ENCODE data around the gene PNMA1. TPM values are rescaled to one million over a fixed set of nuclear protein-coding genes. Genes with fewer than 3 reads are reported as not detected.

Gene PNMA1
- total RNA-seq, 6 experiments from 2014 or later = 51.1 to 60.9 (median 53.2) TPM

DNA sequence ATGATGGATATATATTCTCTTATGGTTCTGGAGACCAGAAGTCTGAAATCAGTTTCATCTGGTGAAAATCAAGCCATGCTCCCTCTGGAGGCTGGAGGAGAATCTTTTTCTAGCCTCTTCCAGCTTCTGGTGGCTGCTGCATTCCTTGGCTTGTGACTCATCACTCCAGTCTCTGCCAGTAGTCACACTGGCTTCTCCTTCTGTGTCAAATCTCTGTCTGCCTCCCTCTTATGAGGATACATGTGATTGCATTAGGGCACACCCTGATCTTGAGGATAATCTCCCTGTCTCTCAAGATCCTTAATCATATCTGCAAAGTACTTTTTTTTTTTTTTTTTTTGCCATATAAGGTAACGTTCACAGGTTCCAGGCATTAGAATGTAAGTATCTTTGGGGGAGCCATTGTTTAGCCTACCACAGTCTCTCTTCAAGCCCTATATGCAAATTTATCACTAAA, 51.7 kb downstream of the PNMA1 start:
- Mint-ChIP-seq H3K9me3 (no peaks in the 10 kb centered on the region), H3K36me3 (ENCODE audit: low read depth) (no peaks in the 10 kb centered on the region; the same call in 1 of the 2 replicates), H3K4me1 (ENCODE audit: low read depth) (peaks cover 26% of the 10 kb centered on the region), H3K27ac (peak overlapping the region; percentile 85), H3K27me3 (ENCODE audit: insufficient read depth) (no peaks in the 10 kb centered on the region), H3K4me3 (peak overlapping the region; percentile 65)
- TF ChIP-seq, protein P1, sequence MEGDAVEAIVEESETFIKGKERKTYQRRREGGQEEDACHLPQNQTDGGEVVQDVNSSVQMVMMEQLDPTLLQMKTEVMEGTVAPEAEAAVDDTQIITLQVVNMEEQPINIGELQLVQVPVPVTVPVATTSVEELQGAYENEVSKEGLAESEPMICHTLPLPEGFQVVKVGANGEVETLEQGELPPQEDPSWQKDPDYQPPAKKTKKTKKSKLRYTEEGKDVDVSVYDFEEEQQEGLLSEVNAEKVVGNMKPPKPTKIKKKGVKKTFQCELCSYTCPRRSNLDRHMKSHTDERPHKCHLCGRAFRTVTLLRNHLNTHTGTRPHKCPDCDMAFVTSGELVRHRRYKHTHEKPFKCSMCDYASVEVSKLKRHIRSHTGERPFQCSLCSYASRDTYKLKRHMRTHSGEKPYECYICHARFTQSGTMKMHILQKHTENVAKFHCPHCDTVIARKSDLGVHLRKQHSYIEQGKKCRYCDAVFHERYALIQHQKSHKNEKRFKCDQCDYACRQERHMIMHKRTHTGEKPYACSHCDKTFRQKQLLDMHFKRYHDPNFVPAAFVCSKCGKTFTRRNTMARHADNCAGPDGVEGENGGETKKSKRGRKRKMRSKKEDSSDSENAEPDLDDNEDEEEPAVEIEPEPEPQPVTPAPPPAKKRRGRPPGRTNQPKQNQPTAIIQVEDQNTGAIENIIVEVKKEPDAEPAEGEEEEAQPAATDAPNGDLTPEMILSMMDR (IDR thresholded peaks at IDR 0.05) = peak; percentile 75
- DNase-seq = peak; percentile 94

DNA sequence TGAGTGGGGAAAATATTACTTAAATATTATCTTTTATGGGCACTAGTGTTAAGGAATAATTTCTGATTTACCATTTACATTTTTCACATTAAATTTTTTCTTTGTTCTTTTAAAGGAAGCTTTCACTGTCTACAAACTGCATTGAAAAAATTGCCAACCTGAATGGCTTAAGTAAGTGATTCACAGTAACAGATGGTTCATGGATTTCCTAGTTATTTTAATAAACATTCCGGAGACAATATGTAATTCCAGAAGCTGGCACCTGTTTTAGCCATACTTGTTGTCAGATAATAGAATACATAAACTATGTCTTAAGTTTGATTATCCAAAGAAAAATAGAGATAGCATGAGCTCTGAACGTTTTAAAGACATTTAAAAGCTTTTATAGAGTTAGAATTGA, 52.3 kb downstream of the PNMA1 start:
- Mint-ChIP-seq H3K4me1 (ENCODE audit: low read depth) (peaks cover 26% of the 10 kb centered on the region), H3K27ac (peak overlapping the region; percentile 21), H3K4me3 (no peak overlapping the region), H3K27me3 (ENCODE audit: insufficient read depth) (no peaks in the 10 kb centered on the region), H3K9me3 (no peaks in the 10 kb centered on the region), H3K36me3 (ENCODE audit: low read depth) (no peaks in the 10 kb centered on the region; the same call in 1 of the 2 replicates)
- peak; percentile 6 for DNase-seq
- TF ChIP-seq, protein P1 (IDR thresholded peaks at IDR 0.05) = no peak

Small RNA genes lying within 50 kb of the gene (microRNA-seq; reads per million reads assigned to microRNA genes)
- gene MIR4505 = not detected

Other genes with a start within 250 kb of the PNMA1 start
- gene RIOX1, start 223.5 kb downstream of the PNMA1 start, total RNA-seq (2021; fragmentation: NEBNext Ultra II Directional; extraction: Animal tissue kit (Norgen Biotek cat#: 25700)) = 10 to 100 TPM; 10.7 to 13.3 (median 11.8) TPM
- gene ACOT1, start 177.2 kb downstream of the PNMA1 start, total RNA-seq (2021; fragmentation: NEBNext Ultra II Directional; extraction: Animal tissue kit (Norgen Biotek cat#: 25700)) = 1 to 10 TPM; 4.2 to 8.2 (median 5.9) TPM
- gene HEATR4, start 155.4 kb downstream of the PNMA1 start, total RNA-seq (2021; fragmentation: NEBNext Ultra II Directional; extraction: Animal tissue kit (Norgen Biotek cat#: 25700)) = not detected
- gene ACOT2, start 145.2 kb downstream of the PNMA1 start, total RNA-seq (2021; fragmentation: NEBNext Ultra II Directional; extraction: Animal tissue kit (Norgen Biotek cat#: 25700)) = 10 to 100 TPM; 18.4 to 24.0 (median 20.9) TPM
- not detected for gene ACOT4, start 122.5 kb downstream of the PNMA1 start, total RNA-seq (2021; fragmentation: NEBNext Ultra II Directional; extraction: Animal tissue kit (Norgen Biotek cat#: 25700))
- not detected for gene ACOT6, start 101.9 kb downstream of the PNMA1 start, total RNA-seq (2021; fragmentation: NEBNext Ultra II Directional; extraction: Animal tissue kit (Norgen Biotek cat#: 25700))
- gene DNAL1, start 69.4 kb downstream of the PNMA1 start, total RNA-seq (2021; fragmentation: NEBNext Ultra II Directional; extraction: Animal tissue kit (Norgen Biotek cat#: 25700)) = 10 to 100 TPM; 13.0 to 17.7 (median 14.7) TPM
- 1 to 10 TPM; 4.2 to 7.5 (median 6.4) TPM for gene PTGR2, start 137.4 kb upstream of the PNMA1 start, total RNA-seq (2021; fragmentation: NEBNext Ultra II Directional; extraction: Animal tissue kit (Norgen Biotek cat#: 25700))
- gene ZNF410, start 172.5 kb upstream of the PNMA1 start, total RNA-seq (2021; fragmentation: NEBNext Ultra II Directional; extraction: Animal tissue kit (Norgen Biotek cat#: 25700)) = 10 to 100 TPM; 31.5 to 42.5 (median 35.0) TPM
- 1 to 10 TPM; 3.5 to 4.3 (median 4.2) TPM for gene FAM161B, start 235.7 kb upstream of the PNMA1 start, total RNA-seq (2021; fragmentation: NEBNext Ultra II Directional; extraction: Animal tissue kit (Norgen Biotek cat#: 25700))
- 10 to 100 TPM; 17.8 to 22.1 (median 20.7) TPM for gene COQ6, start 235.9 kb upstream of the PNMA1 start, total RNA-seq (2021; fragmentation: NEBNext Ultra II Directional; extraction: Animal tissue kit (Norgen Biotek cat#: 25700))